Keratinocyte (primary cell): ENCODE results near the gene RHCG. TPM values are rescaled to one million over a fixed set of nuclear protein-coding genes. Genes with fewer than 3 reads are reported as not detected.
A peak's percentile ranks its signal among the peaks of the same experiment; 100 is the strongest.

ENCODE experiments used
- DNase-seq: peaks from one replicate; pipeline ENCODE4 v3.0.0-alpha.2; 2011; ENCODE audit warnings: low read depth, missing footprints, low spot score
- FAIRE-seq: peaks from 2 replicates; lab custom pipeline; 2011; peaks lifted over from hg19 to GRCh38; lab: Jason Lieb, UNC
- H2AFZ ChIP-seq: 2 replicates; pipeline ENCODE4 v1.6.0; 2012; ENCODE audit warnings: low read length, control low read depth, inconsistent platforms; ENCODE audit not compliant: control insufficient read depth
- H3K27ac ChIP-seq: 2 replicates; pipeline ENCODE4 v1.5.1; 2011; ENCODE audit warnings: low read length; ENCODE audit not compliant: control insufficient read depth, insufficient read depth
- H3K27me3 ChIP-seq: 3 replicates; pipeline ENCODE4 v1.6.0; 2011; ENCODE audit warnings: low read length; ENCODE audit not compliant: control insufficient read depth, insufficient read depth; ENCODE audit errors: extremely low read depth
- H3K36me3 ChIP-seq, 2 experiments: 2 replicates in 1 of 2; 3 replicates in 1 of 2; pipeline ENCODE4 v1.5.1; 2011; ENCODE audit warnings: low read length in 2 of 2, mild to moderate bottlenecking in 1 of 2; ENCODE audit not compliant: control insufficient read depth in 2 of 2, insufficient read depth in 2 of 2; ENCODE audit errors: extremely low read depth in 1 of 2
- H3K4me1 ChIP-seq: 3 replicates; pipeline ENCODE4 v1.5.1; 2011; ENCODE audit warnings: low read length; ENCODE audit not compliant: control insufficient read depth, insufficient read depth; ENCODE audit errors: extremely low read depth
- H3K4me2 ChIP-seq: 3 replicates; pipeline ENCODE4 v1.6.0; 2011; ENCODE audit warnings: low read depth, low read length; ENCODE audit not compliant: control insufficient read depth, insufficient read depth; ENCODE audit errors: extremely low read depth
- H3K4me3 ChIP-seq, 3 experiments: fragments of 200-600 bp in 1 of 3; sonication (generic) in 1 of 3; 2 replicates in 2 of 3; 3 replicates in 1 of 3; pipeline ENCODE4 v1.5.1; 2011 to 2016; ENCODE audit warnings: low read length in 3 of 3, mild to moderate bottlenecking in 3 of 3, control low read depth in 2 of 3, inconsistent platforms in 1 of 3, low read depth in 1 of 3, mixed read lengths in 1 of 3, mixed run types in 1 of 3, moderate library complexity in 1 of 3; ENCODE audit not compliant: control insufficient read depth in 2 of 3, insufficient read depth in 2 of 3; ENCODE audit errors: extremely low read depth in 1 of 3
- H3K79me2 ChIP-seq: 2 replicates; pipeline ENCODE4 v1.6.0; 2012; ENCODE audit warnings: low read length; ENCODE audit not compliant: control insufficient read depth, insufficient read depth
- H3K9ac ChIP-seq: 3 replicates; pipeline ENCODE4 v1.6.0; 2011; ENCODE audit warnings: low read length; ENCODE audit not compliant: control insufficient read depth, insufficient read depth; ENCODE audit errors: extremely low read depth
- H3K9me1 ChIP-seq: 3 replicates; pipeline ENCODE4 v1.6.0; 2011; ENCODE audit warnings: low read length; ENCODE audit not compliant: control insufficient read depth, insufficient read depth; ENCODE audit errors: extremely low read depth
- H3K9me3 ChIP-seq: 2 replicates; pipeline ENCODE4 v1.5.1; 2012; ENCODE audit warnings: low read depth, low read length; ENCODE audit not compliant: control insufficient read depth
- H4K20me1 ChIP-seq: 3 replicates; pipeline ENCODE4 v1.6.0; 2011; ENCODE audit warnings: low read length; ENCODE audit not compliant: control insufficient read depth, insufficient read depth; ENCODE audit errors: extremely low read depth
- EZH2 ChIP-seq: IDR thresholded peaks from one replicate; pipeline ENCODE4 v1.6.1; 2012; ENCODE audit warnings: inconsistent platforms, mild to moderate bottlenecking, low read length, moderate library complexity
- dilution Hi-C: fragments of 300-500 bp; cut with MboI; formaldehyde crosslinking; loops from one replicate; pipeline ENCODE4 v1.7.0; 2020; ENCODE audit warnings: low sequenced_read_pairs; ENCODE audit not compliant: extremely low pct_ligation_motif_present
- polyA plus RNA-seq, 5 experiments: library from polyadenylated mRNA; depleted of rRNA in 3 of 5; stranded (reverse) in 3 of 5; stranded (forward) in 1 of 5; unstranded in 1 of 5; fragments of >200 nt; gene quantifications; 1 replicate in 1 of 5; 2 replicates in 3 of 5; 3 replicates in 1 of 5; pipeline versions ENCODE4 v1.2.1 to v1.2.3, GENCODE V29; 2011 to 2012; ENCODE audit warnings: missing spikeins in 2 of 5, low read depth in 1 of 5, low replicate concordance in 1 of 5
- TF ChIP-seq, protein P1 (sequence below), 3 experiments: IDR thresholded peaks in 1 of 3; conservative IDR thresholded peaks in 1 of 3; optimal IDR thresholded peaks in 1 of 3; 2 replicates in 2 of 3; 3 replicates in 1 of 3; pipeline versions ENCODE3 to v1.5.1; 2011; ENCODE audit warnings: low read length in 3 of 3, mild to moderate bottlenecking in 3 of 3, moderate library complexity in 2 of 3, control low read depth in 1 of 3, inconsistent platforms in 1 of 3; ENCODE audit not compliant: insufficient read depth in 2 of 3; ENCODE audit errors: extremely low read depth in 1 of 3

The RHCG gene
- polyA plus RNA-seq, 1 donor (not counting 4 experiments of a cell fraction or from before 2014, with no cell fraction given) = 6.9 TPM

DNA sequence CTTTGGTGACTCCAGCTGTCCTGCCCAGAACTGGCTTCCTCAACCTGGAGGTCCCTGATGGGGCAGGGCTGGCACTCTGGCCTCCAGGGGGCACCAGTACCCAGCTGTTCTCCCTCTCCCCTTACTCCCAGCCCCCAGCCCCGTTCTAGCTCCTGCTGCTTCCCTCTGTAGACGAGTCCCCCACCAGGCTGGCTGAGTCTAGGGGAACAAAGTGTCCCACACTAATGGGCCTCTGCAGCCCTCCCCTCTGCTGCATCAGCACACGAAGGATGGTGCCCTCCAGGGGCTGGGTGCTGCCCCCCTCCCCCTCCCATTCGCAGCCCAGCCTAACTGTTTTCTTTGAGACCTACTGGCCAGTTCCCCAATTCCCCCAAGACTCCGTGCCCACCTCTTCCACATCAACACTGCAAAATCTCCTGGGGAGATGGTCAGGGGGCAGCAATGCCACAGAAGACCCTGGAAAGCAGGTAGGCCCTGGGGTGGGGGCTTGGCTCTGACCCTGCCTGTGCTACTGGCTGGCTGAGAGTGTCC lies 4.2 kb downstream of the RHCG start:
- dilution Hi-C loops = no loop called here
- Histone ChIP-seq H3K4me1 (peaks cover 13% of the 10 kb centered on the region), H3K4me2 (no peak overlapping the region), H4K20me1 (peaks cover 3% of the 10 kb centered on the region), H3K27me3 (peaks cover 21% of the 10 kb centered on the region), H3K4me3 (no peak overlapping the region), H3K27ac (no peak overlapping the region), H3K9ac (no peak overlapping the region), H3K79me2 (no peaks in the 10 kb centered on the region), H3K9me3 (no peaks in the 10 kb centered on the region), H3K9me1 (no peaks in the 10 kb centered on the region), H2AFZ (no peak overlapping the region), H3K36me3 (no peaks in the 10 kb centered on the region)
- FAIRE-seq (no peak), DNase-seq (no peak)
- TF ChIP-seq EZH2 = no peak
- TF ChIP-seq, protein P1, sequence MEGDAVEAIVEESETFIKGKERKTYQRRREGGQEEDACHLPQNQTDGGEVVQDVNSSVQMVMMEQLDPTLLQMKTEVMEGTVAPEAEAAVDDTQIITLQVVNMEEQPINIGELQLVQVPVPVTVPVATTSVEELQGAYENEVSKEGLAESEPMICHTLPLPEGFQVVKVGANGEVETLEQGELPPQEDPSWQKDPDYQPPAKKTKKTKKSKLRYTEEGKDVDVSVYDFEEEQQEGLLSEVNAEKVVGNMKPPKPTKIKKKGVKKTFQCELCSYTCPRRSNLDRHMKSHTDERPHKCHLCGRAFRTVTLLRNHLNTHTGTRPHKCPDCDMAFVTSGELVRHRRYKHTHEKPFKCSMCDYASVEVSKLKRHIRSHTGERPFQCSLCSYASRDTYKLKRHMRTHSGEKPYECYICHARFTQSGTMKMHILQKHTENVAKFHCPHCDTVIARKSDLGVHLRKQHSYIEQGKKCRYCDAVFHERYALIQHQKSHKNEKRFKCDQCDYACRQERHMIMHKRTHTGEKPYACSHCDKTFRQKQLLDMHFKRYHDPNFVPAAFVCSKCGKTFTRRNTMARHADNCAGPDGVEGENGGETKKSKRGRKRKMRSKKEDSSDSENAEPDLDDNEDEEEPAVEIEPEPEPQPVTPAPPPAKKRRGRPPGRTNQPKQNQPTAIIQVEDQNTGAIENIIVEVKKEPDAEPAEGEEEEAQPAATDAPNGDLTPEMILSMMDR (optimal IDR thresholded peaks at IDR 0.05 in 1 of 3, IDR thresholded peaks at IDR 0.05 in 1 of 3, conservative IDR thresholded peaks at IDR 0.05 in 1 of 3; ENCODE audit: extremely low read depth in 1 of 3, insufficient read depth in 2 of 3, low read length in 3 of 3) = peak; percentile 41 to 78 (median 59)

DNA sequence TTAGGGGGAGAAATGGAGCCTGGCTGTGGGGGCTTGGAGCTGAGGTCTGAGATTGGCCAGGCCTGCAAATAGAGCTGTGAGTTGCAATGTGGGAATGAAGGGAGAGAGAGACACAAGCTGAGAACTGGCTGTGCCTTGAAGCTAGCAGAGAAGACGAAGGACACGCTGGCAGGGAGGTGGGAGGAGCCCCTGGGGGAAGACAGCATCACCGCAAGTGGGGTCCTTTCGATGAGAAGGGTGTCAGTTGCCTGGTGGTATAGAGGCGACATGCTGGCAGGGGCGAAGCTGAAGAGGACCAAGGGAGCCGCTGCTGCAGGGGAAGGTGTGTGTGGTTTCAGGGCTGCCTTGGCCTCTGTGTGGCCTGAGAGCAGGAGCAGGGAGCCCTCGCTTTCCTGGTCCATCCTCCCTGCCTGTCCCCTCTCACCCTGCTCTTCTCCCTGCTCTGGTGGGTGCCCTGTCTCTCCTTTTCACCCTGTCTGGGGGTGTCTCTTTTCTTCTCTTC lies 5.5 kb downstream of the RHCG start:
- DNase-seq = no peak
- Histone ChIP-seq H3K27me3 (peaks cover 27% of the 10 kb centered on the region), H3K4me1 (peaks cover 8% of the 10 kb centered on the region), H3K4me3 (no peak overlapping the region), H4K20me1 (peaks cover 3% of the 10 kb centered on the region), H3K4me2 (no peak overlapping the region), H3K36me3 (no peaks in the 10 kb centered on the region), H3K9me3 (no peaks in the 10 kb centered on the region), H3K9me1 (no peaks in the 10 kb centered on the region), H3K27ac (no peak overlapping the region), H3K79me2 (no peaks in the 10 kb centered on the region), H3K9ac (no peak overlapping the region), H2AFZ (no peak overlapping the region)
- FAIRE-seq = no peak
- TF ChIP-seq, protein P1 (optimal IDR thresholded peaks at IDR 0.05 in 1 of 3, IDR thresholded peaks at IDR 0.05 in 1 of 3, conservative IDR thresholded peaks at IDR 0.05 in 1 of 3; ENCODE audit: extremely low read depth in 1 of 3, insufficient read depth in 2 of 3, low read length in 3 of 3) = no peak
- TF ChIP-seq EZH2 = no peak
- dilution Hi-C loops = no loop called here
